ENCODE measurements around the gene TANC1.

The TANC1 gene

DNA sequence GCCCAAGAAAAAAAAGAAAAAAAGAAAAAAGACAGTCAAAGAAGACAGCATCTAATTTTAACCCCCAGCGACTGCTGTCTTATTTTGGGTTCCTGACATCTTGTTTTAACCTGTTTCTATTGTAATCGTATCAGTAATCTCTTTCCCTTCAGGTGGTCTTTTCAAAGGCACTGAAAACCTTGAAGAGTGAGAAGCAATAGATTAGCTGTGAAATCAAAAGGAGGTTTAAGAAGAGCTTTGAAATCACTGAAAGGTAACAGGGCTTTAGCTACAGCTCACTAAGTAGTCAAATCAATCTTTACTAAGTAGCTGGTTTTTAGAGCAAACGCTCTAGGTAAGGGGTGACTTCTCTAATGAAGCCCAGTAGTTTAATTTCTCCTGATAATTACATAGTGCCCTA, 5.4 kb upstream of the TANC1 start:
- no peak for DNase-seq

DNA sequence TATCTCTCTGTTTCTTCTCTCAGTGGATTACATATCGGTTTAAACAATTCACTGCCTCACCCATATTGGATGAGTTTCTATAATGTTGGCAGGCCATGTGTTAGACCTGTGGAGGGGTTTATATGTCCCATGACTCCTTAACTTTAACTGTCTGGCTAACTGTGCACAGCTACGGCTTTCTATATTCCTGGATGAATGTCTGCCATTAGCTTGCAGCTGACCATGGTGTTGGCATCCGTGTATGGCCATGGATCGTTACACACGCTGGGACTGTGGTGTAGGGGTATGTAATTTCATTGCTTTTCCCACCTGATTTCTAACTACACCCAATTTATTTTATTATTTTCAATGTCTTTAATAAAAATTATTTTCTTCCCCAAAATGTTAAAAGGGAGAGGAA, 3.3 kb upstream of the TANC1 start:
- no peak for DNase-seq

DNA sequence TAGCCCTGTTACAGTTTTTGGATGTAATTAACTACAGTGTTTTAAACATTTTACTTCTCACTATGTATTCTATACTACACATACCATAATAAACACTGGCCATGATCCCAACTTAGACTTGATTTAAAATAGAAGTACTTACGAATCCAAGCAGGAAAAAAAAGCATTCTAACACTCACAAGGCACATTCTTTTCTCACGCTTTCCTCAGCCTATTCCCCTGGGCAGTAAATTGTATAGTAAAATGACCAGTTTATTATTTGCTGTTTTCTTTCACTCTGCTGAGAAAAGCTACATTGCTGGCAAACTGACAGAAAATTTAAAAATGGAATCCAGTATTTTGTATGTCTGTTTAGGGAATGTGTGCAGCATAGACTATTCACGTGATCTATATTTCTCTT, 2.8 kb upstream of the TANC1 start:
- DNase-seq, result no peak

DNA sequence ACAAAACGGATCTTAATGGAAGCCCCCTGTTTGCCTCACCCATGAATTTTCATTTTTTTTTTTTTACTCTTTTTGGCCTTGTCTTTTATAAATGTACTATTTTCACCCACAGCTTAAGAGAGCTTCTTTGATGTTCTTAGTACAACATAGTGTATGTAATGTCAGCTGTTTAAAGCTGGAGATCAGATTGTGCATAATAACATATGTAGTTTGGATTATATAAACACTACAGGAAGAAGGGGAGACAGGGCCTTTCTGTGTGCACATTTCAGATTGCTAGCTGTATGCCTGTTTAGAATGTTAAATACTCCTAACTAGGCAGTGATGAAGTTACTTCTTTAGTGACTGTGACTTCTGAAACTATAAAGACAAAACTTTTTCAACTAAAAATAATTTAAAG, 2.1 kb upstream of the TANC1 start:
- no peak for DNase-seq

DNA sequence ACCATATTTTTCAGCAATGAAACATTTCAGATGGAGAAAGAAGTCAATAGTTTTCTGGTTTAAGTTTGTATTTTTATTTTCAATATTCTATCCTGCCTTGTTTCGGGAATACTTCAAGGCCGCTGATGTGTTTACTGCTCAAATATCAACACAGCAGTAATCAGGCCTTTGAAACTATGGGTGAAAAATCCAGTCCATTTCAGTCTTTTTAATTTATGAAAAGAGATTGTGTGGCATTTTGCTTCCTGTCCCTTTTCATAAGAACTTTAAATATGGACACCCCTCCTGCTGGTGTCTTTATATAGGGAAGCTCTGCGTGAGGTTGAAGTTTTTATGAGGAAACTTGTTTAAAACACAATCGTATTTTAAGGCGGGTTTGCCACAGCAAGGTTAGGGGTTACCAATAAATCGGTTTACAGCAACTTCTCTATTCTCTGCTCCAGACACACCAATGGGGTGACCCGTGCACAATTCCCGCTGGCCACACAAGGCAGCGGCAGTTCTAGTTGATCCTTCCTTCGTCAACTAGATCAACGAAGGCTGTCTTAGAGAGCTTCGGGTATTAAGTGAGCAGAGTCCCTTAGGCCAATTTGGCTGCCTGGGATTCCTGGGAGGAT, 1.2 kb upstream of the TANC1 start:
- no peak for DNase-seq

DNA sequence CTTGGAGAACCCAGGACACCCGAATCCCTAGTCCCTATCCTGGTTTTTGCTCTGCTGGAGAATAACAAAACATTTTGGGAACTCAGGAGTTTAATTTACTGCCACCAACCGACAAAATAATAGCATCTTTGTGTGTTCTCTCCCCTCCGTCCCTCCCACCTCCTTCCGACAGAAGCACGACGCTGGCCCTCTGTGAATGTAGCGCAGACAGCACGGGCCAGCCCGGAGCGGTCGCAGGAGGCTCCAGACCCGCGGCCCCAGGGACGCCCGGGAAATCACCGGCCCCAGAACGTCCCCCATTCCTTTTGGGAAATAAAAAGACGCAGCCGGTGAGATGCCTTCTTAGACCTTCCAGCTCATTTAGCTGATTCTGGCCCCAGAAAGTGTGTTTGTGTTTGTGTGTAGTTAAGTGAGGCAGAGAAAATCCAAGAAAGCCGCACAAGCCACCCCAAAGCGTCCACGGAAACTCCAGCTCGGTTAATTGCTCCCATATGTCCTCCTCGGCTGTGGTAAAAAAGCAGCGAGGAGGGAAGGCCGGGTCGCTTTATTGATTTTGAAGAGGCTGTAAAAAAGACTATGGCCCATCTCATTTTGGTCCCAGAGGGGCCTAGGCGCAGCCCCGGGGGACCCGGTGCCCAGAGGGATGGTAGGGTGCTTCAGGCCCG, 577 bp upstream of the TANC1 start:
- DNase-seq, result no peak

DNA sequence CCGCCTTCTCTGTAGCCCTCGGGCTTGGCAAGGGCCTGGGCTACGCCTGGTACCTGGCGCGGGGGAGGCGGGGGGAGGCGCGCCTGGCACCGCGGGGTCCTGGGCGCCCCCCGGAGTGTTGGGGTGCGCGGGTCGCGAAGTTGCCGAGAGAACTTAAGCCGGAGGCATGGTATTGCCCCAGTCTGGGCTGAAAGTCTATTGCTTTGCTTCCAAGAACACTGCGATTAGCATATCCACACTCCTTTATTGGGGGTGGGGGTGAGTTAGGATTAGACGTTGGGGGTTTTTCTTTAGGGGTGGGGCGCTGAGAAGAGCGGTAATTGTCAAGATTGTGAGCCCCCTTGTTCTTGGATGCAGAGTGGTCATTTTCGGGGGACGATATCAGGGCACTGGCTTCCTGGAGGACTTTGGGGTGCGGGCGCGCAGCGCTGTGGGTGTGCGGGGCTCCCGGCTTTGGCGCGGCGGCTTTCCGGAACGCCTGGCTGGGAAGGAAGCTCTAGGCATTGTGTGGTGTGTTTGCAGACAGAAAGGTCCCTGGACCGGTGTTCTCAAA, 798 bp downstream of the TANC1 start:
- DNase-seq, result no peak

DNA sequence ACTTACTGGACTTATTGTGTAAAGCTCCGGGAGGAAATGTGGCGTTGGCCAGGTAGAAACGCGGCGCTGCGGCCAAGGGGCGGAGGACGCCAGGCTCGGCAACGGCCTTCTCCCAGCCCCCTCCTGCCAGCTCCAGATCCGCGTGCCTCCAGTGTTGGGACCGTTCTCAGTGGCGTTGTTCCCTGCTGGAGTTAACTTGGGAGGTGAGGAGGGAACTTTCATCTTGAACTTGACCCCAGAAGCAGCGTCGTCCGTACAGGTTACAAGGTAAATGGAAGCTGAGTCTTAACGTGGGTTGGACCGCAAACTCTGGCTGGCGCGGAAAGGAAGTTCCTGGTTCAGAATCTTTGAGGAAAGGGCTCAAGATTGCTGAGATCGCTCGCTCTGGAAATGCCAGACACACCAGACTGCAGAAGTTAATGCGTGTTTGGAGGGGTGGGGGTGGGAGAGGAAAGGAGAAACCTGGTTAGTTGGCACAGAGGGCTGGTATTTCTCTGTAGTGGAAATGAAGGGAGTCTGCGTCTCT, 1.3 kb downstream of the TANC1 start:
- DNase-seq, result peak; percentile 43

DNA sequence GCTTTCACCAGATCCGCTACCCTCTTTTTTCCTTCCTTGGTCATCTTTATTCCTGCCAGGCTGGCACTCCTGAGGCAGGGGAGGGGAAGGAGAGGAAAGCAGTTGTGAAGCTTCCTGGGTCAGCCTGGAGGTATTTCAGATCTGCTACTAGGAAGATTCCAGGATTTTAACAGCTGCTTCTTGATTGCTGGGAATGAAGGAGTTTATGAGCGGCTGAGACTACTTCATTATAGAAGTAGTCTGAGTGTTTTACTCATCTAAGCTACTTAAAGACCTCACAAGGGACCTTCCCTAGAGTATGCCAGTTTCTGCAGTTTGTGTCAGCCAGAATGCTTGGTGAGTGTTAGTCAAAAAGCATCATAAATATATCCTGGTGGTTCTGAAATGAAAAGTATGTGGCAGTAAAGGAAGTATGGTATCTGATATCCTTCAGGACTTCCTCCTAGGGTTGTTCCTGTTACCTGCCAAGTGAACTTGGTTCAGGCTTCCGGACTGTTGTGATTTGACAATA, 1.9 kb downstream of the TANC1 start:
- DNase-seq, result peak; percentile 41

DNA sequence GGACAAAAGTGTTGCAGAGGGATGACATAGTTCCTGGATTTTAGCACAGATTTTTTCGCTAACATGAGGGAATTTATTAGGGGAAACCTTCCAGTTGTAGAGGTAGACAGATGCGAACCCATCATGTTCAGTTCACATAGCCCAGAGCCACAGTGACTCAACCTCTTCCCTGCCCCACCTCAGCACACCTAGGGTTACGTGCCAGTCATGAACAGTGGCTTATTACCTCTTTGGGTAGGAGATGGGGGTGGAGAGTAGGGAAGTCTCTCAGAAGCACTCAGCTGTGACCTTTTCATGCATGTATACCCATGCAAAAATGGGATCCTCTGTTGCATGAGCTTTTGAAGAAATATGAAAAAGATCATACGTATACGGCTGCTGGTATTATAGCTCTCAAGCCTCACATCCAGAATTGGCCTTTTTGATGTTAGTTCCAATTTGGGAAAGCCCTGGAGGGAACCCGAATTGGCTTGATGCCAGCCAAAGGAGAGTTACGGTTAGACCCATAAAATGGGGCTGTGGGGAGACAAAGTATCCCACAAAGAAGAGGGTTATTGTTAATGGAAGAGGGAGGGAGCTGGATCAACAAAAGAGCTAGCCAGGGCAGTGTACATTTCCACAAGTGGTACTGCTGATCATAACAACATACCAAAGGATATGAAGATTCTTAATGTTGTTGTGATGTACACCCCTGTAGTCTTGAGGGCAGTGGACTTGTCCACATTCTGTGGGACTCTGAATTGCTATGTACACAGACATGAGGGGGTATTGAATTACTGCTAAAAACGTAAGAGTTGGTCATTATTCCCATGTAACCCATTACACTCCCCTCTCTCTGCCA, 4.9 kb downstream of the TANC1 start:
- peak; percentile 98 for DNase-seq

DNA sequence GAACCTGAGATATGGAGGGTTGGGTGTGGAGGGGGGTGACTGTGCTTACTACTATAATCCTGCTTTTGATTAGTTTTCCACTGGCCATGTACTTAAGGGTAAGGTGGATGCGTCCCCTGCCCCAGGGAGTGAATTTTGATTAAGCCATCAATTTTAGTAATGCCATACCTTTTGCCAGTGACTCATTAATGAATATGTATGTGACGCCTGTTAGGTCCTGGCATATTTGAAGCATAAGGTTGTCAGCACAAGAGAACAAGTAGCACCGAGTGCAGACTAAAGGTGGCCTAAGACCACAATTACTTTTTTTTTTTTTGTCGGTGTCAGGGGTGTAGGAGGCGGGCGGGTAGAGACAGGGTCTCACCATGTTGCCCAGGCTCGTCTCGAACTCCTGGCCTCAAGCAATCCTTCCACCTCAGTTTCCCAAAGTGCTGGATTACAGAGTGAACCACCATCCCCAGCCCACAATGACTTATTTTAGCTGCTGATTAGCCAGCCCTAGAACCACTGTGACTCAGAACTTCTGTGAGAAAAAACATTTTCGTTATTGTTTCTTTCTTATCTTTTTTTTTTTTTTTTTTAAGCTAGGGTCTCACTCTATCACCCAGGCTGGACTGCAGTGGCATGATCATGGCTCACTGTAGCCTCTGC, 7.0 kb downstream of the TANC1 start:
- DNase-seq, result no peak

DNA sequence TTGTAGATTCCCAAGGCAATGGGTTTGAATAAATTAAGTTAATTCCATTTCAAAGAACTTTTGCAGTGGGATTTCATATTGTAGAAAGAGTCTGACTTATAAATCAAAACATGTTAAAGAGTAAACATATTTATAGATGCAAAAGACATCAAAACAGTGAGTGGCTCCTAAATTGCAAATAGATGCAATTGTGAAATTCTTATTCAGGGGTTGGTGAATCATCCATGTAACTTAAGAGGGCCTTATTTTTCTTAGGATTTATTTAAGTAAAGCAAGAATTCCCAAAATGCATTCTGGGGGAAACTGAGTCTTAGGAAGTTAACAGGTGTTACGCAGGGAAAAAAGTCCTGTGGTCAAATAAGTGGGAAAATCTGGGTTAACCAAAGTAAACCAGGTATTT, 11.3 kb downstream of the TANC1 start:
- DNase-seq, result no peak

DNA sequence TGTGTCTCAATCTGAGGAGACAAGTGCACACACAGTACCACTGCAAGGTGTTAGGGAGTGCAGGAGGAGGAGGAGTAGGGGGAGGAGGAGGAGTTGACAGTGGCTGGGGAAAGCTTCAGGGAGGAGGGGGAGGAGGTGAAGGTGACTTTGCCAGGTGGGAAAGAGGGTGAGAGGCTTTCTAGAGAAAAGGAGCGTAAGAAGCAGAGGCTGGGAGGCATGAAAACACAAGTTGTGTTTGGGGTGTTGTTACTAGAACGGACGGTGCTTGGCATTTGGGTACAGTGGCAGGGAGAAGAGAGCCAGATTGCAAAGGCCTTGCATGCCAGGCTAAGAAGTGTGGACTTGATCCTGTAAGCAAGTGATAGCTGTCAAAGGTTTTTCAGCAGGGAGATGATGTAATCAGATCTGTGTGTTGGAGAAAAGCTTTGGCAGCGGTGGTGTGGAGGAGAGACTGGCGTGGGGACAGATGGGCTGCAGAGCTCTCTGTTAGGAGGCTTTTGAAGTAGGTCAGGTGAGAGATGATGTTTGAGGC, 16.2 kb downstream of the TANC1 start:
- peak; percentile 65 for DNase-seq

DNA sequence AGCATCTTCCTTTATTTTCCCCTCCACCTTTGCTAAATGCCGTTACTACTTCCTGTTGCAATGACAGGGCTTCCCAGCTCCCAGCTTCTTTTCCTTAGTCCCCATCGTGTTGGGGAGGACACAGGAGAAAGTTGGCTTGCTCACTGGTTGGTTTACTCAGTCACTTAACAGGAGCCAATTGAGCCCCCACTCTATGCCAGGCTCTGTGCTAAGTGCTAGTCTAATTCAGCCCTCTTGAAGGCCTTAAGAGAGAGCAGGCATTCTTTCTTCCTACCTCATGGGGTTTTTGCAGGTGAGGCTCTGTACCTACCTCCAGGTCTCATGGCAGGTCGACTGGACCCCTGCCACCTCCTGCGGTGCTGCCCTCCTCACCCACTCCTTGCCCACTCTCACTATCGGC, 20.1 kb downstream of the TANC1 start:
- DNase-seq, result peak; percentile 75

DNA sequence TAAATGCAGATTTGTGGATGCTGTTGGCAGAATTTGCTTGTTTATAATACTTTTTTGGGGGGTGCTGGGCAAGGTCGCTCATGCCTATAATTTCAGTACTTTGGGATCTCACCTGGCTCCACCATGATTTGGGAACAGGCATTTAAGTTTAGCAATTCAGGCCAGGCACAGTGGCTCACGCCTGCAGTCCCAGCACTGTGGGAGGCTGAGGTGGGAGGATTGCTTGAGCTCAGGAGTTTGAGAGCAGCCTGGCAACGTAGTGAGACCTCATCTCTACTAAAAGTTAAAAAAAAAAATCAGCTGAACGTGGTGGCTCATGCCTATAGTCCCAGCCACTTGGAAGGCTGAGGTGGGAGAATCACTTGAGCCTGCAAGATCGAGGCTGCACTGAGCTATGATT, 20.7 kb downstream of the TANC1 start:
- DNase-seq, result no peak

DNA sequence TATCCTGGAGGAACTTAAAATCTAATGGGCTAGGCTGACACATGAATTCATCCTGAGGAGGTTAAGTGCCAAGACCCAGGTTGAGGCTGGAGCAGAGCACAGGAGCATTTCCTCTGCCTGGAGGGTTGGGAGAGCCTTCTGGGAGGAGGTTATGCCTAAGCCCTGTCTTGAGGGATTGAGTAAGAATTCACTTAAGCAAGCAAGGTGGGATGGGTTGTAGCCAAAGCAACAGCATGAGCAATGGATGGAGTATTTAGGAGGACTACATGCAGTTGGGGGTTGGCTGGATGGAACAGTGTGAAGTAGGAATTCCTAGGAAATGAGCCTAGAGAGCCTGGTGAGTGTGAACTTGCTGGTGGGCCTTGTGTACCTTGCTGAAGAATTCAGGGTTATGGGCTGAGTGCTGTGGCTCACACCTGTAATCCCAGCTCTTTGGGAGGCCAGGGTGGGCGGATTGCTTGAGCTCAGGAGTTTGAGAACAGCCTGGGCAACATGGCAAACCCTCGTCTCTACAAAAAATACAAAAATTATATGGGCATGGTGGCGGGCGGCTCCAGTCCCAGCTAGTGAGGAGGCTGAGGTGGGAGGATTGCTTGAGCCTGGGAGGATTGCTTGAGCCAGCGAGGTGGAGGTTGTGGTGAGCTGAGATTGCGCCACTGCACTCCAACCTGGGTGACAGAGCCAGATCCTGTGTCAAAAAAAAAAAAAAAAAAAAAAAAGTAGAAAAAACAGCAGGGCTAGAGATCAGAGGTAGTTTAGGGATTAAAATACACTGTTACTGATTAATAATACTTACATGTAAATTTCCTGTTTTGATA, 22.2 kb downstream of the TANC1 start:
- DNase-seq, result no peak

DNA sequence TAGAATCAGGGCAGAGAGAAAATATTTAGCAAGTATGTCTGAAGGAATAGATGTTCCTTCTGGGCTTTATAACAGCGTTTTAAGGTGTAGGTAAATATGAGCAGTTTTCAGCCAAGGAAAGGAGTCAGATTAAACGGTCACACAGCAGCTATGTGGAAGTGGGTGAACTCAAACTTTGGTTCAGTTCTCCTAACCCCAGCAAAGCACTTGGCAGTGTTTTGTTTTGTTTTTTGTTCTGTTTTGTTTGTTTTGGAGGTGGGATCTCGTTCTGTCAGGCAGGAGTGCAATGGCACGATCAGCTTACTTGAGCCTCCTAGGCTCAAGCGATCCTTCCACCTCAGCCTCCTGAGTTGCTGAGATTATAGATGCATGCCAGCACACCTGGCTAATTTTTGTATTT, 24.6 kb downstream of the TANC1 start:
- no peak for DNase-seq

DNA sequence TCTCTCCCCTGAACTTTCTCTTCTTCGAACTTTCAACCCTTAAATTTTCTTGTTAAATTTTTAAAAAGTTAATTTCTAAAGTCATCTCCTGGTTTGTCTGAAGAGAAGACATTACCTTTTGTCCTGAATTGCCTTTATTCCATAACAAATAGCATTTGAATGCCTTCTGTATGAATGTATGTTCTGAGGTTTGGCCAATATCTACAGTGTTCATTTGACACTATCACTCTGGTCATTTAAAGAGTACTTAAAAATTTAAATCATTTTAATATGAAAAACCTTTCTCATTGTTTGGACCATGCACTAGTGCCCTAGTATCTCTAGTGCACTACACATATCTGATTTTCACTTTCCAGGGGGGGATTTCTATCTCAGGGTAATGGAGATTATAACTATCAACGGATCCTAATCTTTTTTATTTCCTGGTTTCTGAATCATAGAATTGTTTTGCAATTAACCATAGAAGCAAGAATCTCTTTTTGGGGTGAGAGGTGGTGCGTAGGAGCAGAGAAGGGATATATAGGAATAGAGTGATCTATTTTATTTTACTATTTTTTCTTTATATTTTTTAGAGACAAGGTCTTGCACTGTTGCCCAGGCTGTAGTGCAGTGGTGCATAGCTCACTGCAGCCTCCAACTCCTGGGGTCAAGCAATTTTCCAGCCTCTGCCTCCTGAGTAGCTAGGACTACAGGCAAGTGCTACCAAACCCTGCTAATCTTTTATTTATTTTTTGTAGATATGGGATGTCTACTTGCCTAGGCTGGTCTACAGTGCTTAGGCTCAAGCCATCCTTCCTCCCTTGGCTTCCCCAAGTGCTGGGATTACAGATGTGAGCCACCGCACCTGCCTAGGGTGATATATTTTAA, 25.5 kb downstream of the TANC1 start:
- no peak for DNase-seq

DNA sequence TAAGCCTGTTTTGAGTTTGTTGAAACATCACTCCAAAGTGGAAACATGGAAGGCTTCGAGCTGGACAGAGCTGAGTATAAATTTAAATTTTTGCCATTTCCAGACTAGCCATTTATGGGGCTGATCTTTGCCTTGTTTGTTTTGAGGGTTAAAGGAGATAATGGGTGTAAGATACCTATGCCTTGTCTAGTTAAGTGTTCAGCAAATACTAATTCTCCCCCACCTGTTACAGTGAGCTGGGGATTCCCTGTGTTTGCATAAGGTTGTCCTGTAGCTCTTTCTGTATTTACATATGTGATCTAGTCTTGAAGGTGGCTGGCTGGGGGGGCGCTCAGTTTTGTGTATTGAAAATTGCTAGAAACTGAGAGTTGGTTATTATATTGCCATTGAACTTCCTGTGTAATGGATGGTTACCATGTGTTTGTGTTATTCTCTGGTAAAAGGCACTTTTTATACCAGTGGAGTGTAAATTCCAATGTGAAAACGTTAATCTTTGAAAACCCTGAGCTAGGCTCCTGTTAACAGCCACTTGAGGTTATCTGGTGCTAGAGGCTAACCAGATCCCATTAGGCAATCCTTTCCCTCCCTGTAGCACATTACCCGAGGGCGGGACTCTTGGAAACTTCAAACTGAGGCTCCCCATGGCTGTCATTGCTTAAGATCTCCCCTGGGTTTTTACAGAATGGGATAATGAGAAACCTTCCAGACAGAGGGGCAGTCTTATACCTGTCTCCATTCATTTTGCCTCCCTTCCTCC, 26.7 kb downstream of the TANC1 start:
- peak; percentile 54 for DNase-seq

DNA sequence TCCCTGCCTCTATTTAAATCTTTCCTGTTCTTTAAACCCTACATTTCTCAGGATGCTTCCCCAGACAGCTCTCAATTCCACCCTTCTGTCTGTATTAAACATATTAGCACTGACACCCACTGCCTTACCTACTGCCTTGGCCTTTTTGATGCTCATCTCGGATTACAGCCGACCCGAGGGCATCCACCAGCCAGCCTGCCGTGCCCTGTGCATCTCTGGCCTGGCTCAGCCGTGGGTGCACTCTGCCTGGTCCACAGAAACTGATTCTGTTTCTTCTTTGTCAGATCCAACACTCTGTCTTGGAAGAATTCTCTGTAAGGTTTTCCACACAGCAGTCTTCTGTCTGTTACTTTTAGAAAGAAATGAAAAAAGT, 27.2 kb downstream of the TANC1 start:
- no peak for DNase-seq

All from DMS79 (cell line).